Measurements from ENCODE around the gene OIT3.
"Not testable (repeated sequence)": the region's sequence is repeated elsewhere in the genome, so short reads cannot be mapped to it uniquely, and the experiment has no call there.

OIT3 gene

DNA sequence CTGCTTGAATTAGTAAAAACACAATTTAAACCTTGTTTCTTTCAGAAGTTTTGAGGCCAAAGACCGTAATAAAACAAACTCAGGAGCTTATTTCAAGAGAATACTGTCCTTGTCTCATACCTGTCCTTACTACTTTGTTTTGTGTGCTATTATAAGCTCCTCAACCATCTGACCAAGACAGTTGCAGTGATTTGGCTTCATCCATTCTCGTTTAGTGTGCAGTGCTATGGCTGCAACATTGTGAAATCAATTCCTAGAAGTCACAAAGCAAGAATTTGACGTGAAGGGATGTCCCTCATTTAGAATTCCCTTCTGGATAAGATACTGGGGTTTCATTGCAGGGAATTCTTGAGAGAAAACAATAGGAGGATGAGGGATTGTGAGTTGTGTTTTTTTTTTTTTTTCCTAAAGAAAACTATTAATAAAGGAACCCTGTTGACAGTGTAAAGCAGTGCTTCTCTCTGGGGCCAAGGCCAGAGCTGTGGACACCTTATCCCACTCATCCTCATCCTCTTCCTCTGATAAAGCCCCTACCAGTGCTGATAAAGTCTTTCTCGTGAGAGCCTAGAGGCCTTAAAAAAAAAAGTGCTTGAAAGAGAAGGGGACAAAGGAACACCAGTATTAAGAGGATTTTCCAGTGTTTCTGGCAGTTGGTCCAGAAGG is at the start of gene OIT3:
Gene OIT3 (plus strand): TSS at position 604 of the 663 bp plus-strand sequence. CDS start 60 bp downstream, outside the sequence.
- DNase-seq = no peak

DNA sequence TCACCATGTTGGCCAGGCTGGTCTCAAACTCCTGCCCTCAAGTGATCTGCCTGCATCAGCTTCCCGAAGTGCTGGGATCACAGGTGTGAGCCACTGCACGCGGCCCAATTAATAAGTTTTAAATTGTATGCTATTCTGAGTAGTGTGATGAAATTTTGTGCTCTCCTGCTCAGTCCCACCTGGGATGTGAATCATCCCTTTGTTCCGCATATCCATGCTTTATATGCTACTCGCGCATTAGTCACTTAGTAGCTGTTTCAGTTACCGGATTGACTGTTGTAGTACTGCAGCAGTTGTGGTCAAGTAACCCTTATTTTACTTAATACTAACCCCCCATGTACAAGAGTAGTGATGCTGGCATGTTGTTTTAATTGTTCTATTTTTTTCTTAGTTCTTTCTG is 47.3 kb upstream of the OIT3 start:
- no peak for DNase-seq

DNA sequence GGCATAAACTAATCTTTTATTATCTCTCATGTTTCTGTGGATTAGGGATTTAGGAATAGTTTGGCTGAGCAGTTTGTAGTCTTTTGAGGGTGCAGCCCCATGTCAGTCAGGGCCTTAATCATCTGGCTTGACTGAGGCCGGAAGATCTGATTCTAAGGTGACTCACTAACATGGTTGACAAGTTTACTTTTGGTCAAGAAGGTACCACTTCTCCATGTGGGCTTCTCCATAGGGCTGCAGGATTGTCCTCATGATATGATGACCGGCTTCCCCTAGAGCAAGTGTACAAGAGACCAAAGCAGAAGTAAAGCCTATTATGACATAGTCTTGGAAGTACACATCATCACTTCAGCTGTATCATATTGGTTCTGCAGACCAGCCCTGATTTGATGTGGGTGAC is 45.9 kb upstream of the OIT3 start:
- DNase-seq = no peak

DNA sequence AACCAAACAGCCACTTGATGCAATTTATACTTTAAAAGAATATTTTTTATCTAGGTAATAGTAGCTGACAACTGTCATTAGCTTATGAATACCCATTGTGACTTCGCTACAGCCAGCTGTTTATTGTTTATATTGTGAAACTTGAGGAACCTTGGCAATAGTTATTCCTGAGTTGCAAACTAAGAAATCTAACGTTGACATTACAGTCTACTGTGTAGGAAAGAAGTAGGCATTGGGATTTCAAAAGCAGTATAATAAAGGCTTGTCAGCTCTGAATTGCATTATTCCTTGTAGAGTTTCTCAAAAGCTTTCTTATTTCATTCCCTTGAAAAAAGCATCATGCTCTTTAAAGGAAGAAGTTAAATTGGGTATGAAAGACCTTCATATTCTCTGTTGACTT is 42.7 kb upstream of the OIT3 start:
- DNase-seq = no peak

DNA sequence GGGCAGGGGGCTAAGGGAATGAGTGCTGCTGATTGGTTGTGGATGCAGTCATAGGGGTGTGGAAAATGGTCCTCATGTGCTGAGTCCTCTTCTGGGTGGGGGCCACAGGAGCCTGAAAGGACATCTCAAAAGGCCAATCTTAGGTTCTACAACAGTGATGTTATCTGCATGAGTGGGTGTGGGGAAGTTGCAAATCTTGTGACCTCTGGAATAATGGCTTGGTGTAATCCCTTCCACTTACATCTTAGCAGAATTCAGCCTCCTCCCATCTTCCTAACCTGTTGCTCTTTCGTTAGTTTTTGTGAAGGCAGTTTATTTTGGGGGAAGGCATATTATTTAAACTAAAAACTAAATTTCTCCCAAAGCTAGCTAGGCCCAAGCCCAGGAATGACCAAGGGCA is 42.0 kb upstream of the OIT3 start:
- DNase-seq = no peak

DNA sequence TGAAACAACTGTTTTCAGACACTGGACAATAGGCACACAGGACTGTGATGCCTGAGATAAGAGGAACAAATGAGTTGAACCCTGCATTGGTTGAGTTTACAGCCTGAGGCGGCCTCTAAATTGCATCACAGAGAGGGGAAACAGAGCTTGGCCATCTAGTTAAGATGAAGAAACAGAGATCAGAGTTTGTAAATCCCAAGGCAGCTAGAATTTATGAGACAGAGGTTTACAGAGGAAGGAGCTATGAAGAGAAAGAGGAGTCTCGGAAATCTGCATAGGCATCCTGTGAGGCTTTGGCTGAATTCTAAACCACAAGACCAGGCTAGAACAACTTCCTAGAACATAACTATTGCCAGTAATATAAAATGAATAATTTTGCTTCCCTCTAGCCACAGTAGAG is 41.0 kb upstream of the OIT3 start:
- no peak for DNase-seq

DNA sequence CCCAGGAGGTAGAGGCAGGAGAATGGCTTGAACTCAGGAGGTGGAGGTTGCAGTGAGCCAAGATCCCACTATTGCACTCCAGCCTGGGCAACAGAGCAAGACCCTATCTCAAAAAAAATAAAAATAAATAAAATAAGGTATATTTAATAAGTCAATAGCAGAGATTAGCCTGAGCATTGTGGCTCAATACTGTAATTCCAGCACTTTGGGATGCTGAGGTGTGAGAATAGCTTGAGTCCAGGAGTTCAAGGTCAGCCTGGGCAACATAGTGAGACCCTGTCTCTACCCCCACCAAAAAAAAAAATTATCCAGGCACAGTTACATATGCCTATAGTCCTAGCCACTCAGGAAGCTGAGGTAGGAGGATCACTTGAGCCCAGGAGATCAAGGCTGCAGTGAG is 38.4 kb upstream of the OIT3 start:
- DNase-seq = no peak

DNA sequence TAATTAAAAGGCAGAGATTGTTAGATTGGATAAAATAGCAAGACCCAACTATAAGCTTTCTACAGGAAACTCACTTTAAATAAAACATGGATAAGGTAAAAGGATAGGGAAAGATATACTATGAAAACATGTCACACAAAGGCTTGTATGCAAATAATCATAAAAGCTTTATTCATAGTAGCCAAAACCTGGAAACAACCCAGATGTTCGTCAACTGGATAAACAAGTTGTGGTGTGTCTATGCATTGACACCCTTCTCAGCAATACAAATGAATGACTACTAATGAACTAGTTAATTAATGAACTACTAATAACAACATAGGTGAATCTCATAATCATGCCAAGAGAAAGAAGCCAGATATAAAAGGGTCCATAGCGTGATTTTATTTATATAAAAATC is 37.7 kb upstream of the OIT3 start:
- no peak for DNase-seq

DNA sequence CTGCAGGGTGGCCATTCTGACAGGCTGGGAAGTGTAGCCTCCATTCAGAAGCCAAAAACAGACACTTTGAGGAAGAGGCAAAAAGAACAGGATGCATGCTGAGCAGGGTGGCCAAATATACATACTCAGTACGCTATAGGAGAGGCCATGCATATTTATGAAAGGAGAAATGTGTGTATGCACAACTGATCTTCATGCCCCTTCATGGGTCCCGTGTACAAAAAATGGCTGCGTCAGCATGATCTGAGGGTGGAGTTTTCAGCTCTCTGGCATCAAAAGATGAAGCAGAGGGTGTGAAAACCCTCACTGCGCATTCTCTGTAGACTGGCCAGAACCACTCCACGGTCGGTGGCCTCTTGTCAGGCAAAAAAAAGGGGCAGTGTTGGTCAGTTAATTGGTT is 35.5 kb upstream of the OIT3 start:
- DNase-seq = no peak

DNA sequence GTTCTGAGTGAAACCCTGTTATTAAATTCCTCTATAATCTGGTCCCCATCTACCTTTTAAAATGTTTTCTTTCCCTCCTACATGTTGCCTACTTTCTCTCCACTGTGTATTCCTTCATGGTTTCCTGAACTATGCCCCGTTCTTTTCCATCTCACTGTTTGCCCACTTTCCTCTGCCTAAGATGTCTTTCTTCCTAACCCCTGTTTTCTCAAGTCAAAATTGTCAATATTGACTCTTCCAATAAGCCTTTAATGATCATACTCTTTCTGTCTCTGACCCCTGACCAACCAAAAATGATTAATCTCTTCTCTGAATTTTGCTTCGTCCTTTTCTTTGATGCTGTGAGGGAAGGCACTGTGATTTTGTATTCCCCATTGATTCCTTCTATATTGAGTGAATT is 30.6 kb upstream of the OIT3 start:
- DNase-seq = no peak

DNA sequence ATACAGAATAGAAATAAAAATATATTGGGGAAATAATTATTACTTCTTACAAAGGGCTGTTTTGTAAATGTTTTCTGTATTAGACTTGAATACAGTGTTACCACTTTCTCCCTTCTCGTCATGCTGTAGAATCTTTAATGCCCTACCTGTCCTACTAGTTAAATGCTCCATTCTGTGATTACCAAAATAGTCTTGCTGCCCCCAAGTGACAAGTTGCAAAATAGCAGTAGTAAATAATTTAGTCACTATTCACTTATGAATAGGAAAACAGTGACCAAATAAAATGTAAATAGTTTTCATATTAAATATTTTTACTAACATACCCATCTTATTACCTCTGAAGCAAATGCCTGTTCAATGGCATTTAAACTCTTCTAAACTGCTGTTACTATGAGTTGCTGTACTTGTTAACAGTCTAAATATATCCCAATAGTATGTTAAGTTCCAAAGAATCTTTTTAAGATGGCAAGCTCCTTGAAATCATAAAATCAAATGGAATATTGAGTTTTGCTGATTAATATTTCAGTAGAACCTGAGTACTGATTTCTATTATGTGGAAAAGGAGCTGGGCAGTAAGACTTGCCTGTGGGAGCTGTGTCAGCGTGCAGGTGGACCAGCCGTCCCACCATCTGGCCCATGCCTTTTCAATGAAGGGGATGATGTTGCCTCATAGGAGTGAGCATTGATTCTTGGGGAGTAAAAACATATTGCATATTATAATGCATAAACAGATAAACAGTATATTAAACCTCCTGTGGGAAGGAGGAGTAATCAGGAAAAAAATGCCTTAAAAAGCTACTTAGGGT is 18.1 kb upstream of the OIT3 start:
- DNase-seq = no peak

DNA sequence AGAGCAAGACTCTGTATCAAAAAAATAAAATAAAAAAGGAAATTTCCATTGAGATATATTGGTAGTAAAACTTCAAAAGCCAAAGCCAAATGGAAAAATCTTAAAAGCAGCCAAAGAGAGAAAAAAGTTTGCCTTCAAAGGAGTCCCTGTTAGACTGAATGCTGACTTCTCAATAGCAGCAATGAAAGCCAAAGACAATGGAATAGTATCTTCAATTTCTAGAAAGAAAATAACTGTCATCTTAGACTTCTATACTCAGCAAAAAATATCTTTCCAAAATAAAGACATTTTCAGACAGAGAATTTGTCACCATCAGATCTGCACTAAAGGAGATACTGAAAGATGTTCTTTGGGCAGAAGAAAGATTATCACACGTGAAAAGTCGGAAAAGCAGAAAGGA is 14.3 kb upstream of the OIT3 start:
- no peak for DNase-seq

DNA sequence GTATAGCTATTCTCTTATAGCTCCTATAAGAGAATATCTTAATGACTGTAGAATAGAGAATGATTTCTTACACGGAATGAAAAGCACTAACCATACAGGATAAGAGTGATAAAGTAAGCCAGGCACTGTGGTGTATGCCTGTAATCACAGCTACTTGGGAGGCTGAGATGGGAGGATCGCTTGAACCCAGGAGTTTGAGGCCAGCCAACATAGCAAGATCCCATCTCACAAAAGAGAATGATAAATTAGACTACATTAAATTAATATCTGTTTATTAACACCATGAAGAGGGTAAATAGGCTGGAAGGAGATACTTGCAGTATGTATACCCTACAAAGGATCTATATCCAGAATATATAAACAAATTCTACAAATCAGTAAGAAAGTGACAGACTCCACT is 12.2 kb upstream of the OIT3 start:
- DNase-seq = no peak

DNA sequence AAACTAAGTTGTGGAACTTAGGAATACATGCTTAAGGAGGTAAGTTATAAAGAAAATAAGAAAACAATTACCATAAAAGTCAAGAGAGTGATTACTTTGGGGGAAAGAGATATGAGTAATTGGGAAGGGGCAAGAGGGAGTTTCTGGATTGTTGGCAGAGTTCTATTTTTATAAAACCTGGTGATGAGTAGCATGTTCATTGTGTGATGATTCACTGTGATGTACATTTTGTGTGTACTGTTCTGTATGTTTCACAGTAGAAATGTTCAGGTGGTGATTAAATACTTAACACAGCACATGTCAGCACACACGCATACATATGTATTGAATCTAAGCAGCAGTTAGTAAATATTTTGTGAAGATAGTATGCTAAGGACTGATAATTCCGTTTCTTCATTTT is 9.7 kb upstream of the OIT3 start:
- no peak for DNase-seq

DNA sequence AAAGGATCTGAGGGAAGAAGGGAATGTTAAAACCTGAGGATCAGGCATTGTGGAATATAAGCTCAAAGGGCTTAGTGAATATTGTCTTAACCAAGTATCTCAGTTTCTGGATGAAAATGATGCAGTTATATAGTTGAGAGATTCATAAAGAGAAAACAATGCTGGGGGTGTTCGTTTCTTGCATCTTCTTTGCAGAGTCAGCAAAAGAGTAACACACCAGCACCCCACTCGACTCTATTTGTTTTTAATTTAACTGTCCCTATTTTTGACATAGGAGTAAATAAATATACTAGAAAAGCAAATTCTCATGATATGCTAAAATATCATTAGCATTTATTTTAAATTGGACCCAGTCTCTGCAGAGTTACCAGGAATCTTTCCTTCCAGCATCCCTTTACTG is 7.6 kb upstream of the OIT3 start:
- no peak for DNase-seq

DNA sequence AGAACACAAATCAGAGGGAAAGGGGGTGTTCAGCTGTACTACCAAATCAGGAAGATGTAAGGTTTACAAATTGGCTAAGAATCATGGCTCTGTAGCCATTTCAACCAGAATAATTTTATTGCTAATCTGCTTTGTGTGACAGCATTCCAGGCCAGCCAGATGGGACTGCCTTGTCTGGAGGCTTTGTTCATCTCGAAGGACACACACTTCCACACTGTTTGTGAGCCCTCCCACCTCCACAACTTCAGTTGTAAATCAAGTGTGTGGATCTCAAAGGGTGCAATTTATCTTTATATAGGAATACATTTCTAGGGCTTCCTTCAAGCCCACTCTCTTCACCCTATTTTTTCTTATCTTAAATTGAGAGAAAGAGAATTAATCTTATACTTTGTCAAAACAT is 6.9 kb upstream of the OIT3 start:
- DNase-seq = no peak

DNA sequence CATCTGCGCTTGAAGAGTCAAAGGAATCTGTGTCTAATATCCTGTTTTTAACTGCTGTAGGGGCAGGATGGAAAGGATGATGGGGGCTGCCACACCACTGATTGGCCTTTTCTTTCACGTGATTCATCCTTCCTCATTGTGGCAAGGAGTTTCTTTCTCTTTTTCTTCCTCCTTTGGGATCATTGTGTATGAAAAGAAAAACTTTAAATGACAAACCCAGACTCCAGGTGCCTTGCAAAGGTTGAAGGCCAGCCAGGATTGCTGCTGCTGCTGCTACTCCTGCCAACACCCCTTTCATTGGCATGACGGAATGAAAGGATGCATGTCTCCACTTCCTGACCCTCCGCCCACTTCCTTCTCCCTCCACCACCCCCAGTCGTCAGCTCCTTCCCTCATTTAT is 6.5 kb upstream of the OIT3 start:
- no peak for DNase-seq

DNA sequence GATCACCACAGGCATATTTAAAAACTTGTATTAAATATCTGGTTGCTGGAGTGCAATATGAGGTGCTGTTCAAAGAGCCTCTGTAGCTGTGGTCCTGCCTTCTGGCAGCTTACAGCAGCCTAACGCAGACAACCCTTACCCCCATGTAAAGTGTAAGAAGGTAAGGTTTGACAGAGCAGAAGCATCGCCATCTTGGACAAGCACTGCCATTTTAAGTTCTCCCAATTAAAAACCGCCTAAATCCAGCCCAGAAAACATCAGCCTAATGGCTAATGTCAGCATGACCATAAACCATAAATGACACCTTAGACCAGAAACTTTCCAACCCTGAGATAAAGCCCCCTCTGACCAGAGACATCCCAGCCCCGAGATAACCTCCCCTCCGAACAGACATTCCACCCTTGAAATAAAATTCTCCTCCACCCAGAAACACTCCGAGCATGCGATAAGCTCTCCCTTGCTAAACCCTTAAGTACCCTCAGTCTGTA is 5.3 kb upstream of the OIT3 start:
- no peak for DNase-seq

DNA sequence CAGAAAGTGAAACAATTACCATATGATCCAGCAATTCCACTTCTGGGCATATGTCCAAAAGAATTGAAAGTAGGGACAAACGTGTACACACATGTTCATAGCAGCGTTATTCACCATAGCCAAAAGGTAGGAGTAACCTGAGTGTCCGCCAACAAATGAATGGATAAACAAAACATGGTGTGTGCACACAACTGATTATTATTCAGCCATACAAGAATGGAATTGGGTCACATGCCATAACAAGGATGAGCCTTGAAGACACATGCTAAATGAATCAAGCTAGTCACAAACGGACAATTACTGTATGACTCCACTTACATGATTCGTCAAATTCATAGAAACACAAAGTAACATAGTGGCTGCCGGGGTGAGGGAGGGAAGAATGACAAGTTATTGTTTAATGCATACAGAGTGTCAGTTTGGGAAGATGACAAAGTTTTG is 4.1 kb upstream of the OIT3 start:
- DNase-seq = no peak

DNA sequence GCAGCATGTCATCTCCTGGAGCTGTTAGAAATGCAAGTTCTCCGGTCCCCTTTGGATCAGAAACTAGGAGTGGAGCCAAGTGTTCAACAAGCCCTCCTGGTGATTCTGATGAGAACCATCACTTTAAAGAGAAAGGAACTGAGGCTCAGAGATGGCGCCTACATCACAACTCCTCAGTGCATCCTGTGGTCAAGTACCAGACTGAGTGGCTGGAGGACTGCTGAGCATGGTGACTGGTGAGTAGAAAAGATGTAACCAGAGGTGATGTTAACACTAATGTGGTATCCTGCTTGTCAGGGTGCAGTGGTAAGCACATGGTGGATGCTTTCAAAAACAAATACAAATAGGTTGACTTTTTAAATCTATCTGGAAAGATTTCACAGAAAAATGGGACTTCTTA is 3.5 kb upstream of the OIT3 start:
- DNase-seq = no peak

DNA sequence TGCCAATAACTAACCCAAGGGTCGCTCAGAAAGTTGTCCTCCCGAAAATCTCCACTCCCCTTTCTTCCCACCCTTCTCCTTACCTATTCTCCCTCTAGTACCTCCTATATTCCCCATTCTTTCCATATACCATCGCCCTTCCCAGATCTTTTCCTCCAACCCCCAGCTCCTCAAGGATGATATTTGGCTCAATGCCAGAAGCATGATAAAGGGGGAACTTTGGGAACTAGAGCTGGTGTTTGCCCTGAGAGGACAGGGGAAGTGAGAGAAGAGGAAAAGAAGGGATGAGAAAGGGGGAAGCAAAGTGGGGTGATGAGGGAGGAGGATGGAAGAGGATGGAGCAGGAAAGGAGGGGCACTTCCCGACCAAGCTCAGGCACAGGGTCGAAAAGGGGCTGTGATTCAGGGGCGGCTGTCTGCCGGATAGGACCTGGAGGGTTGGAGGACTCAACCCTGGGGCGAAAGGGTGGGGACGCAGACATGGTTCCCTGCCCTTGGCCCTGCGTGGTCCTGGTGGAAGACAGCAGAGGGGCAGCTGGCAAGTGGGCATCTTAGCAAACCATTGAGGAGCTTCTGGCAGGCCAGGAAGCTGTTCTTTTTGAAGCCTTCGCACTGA is 1.8 kb downstream of the OIT3 start:
- DNase-seq = no peak

DNA sequence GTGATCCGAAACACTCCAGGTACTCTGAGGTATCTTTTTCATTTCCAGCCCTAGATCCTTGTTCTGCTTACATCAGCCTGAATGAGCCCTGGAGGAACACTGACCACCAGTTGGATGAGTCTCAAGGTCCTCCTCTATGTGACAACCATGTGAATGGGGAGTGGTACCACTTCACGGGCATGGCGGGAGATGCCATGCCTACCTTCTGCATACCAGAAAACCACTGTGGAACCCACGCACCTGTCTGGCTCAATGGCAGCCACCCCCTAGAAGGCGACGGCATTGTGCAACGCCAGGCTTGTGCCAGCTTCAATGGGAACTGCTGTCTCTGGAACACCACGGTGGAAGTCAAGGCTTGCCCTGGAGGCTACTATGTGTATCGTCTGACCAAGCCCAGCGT is 5.1 kb downstream of the OIT3 start:
- no peak for DNase-seq

DNA sequence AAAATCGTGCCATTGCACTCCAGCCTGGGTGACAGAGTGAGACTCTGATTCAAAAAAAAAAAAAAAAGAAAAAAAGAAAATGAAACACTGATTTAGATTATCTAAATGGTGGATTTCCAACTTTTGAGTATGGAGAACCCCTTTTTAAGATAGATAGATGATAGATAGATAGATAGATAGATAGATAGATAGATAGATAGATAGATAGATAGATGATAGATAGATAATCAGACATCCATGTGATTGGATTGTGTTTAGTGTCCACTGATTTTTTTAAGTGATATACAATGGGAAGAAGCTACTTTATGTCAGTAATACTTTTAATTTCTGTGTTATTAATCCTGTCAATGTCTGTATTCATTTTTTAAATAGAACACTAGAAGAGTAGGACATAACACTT is 6.0 kb downstream of the OIT3 start:
- DNase-seq = no peak

DNA sequence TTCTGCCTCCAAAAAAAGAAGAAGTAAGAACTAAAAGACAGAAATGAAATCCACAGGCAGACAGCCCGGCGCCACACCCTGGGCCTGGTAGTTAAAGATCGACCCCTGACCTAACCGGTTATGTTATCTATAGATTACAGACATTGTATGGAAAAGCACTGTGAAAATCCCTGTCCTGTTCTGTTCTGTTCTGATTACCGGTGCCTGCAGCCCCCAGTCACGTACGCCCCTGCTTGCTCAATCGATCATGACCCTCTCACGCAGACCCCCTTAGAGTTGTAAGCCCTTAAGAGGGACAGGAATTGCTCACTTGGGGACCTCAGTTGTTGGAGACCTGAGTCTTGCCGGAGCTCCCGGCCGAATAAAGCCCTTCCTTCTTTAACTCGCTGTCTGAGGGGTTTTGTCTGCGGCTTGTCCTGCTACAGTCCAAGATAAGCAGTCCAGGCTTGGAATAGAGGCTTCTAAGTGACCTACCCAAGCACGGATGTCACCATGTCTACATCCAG is 10.5 kb downstream of the OIT3 start:
- not testable (repeated sequence) for DNase-seq

Measured in activated CD4-positive, CD25-positive, alpha-beta regulatory T cell (primary cell).